ENCODE data around the gene TSPY1. TPM values are rescaled to one million over a fixed set of nuclear protein-coding genes. Genes with fewer than 3 reads are reported as not detected.
"Not testable (repeated sequence)": the region's sequence is repeated elsewhere in the genome, so short reads cannot be mapped to it uniquely, and the experiment has no call there.

The TSPY1 gene, protein sequence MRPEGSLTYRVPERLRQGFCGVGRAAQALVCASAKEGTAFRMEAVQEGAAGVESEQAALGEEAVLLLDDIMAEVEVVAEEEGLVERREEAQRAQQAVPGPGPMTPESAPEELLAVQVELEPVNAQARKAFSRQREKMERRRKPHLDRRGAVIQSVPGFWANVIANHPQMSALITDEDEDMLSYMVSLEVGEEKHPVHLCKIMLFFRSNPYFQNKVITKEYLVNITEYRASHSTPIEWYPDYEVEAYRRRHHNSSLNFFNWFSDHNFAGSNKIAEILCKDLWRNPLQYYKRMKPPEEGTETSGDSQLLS
- total RNA-seq = not detected
- long read RNA-seq = 0 reads

GRCh38 chrY:9466655-9467054 is at the start of gene TSPY1:
Gene TSPY1, plus strand, starts transcription at chrY:9466955. Its CDS starts 46 bp downstream, at chrY:9467001.
- H3K4me3 ChIP-seq; H3K36me3 ChIP-seq; H3K27ac ChIP-seq (replicated peaks); H3K27me3 ChIP-seq (ENCODE audit: low read depth); DNase-seq; H3K9me3 ChIP-seq (replicated peaks); intact Hi-C loops (cut with micrococcal nuclease); H3K4me1 ChIP-seq: not testable (repeated sequence)

DNA sequence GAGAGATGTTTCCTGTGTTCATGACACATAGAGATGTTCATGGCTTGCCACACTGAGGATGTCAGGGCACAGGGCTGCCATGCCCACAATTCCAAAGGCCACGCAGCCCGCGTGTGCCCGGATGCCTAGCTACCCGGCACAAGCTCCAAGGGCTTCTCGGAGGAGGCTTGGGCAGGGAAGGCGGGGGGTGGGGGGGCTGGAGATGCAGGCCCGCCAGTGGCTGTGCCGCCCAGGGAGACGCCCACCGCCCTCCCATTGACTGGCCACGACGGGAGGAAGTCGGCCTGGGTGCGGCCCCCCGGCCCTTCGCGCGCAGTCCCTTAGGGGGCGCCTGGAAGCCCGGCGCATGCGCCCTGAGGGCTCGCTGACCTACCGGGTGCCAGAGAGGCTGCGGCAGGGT is 20.2 kb downstream of the TSPY1 start, which contains the start of gene TSPY9:
TSS of gene TSPY9 (plus strand) at position 301 of the 400 bp plus-strand sequence. CDS start at position 347, 46 bp downstream.
- H3K9me3 ChIP-seq (replicated peaks); H3K27ac ChIP-seq (replicated peaks); H3K4me3 ChIP-seq; H3K36me3 ChIP-seq; intact Hi-C loops (cut with micrococcal nuclease); H3K4me1 ChIP-seq; DNase-seq; H3K27me3 ChIP-seq (ENCODE audit: low read depth): not testable (repeated sequence)

DNA sequence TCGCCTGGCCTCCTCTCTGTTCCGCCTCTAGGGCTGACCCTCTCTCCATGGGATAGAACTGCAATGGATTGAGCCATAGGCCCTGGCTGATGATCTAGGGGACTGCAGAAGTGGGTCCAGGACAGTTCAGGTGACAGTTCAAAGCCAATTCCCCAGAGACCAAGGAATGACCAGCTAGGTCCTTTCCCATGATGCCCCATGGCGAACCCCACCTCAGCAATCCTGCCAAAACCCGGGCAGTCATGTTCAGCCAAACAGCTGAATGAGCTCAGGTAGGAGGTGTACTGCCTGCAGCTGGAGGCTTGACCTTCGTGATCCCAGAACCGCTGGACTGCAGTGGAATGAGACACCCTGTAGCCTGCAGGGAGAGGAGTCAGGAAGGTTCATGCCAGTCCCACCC is 37.6 kb downstream of the TSPY1 start:
- H3K9me3 ChIP-seq (replicated peaks); DNase-seq; H3K4me1 ChIP-seq; H3K27ac ChIP-seq (replicated peaks); H3K4me3 ChIP-seq; H3K27me3 ChIP-seq (ENCODE audit: low read depth); intact Hi-C loops (cut with micrococcal nuclease); H3K36me3 ChIP-seq: not testable (repeated sequence)

DNA sequence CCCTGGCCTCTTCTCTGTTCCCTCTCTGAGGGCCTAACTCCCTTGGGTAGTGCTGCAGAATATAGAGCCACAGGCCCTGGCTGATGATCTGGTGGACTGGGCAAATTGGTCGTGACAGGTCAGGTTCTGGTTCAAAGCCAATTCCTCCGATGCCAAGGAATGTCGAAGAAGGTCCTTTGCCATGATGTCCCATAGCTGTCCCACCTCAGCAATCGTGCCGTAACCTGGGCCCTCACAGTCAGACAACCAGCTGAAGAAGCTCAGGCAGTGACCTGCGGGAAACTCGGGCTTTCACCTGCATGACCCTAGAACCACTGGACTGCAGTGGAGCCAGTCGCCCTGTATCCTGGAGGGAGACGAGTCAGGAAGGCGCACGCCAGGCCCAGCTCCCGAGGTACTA is 49.5 kb downstream of the TSPY1 start:
- H3K36me3 ChIP-seq; H3K27ac ChIP-seq (replicated peaks); intact Hi-C loops (cut with micrococcal nuclease); H3K27me3 ChIP-seq (ENCODE audit: low read depth); H3K4me3 ChIP-seq; H3K4me1 ChIP-seq; DNase-seq; H3K9me3 ChIP-seq (replicated peaks): not testable (repeated sequence)

Other genes with a start within 250 kb of the TSPY1 start
- not detected for gene TSPY4, start 129.5 kb upstream of the TSPY1 start, total RNA-seq
- gene TSPY8, start 109.2 kb upstream of the TSPY1 start, total RNA-seq = not detected
- gene TSPY3, start 68.5 kb upstream of the TSPY1 start, total RNA-seq = not detected
- not detected for gene TSPY9, start 20.3 kb downstream of the TSPY1 start, total RNA-seq
- gene TSPY10, start 60.9 kb downstream of the TSPY1 start, total RNA-seq = not detected

Data from left ventricle myocardium inferior (tissue), 1 donor.